Effector memory CD4-positive, alpha-beta T cell (primary cell): ENCODE results near the gene OTUD3.
"Not testable (repeated sequence)": the region's sequence is repeated elsewhere in the genome, so short reads cannot be mapped to it uniquely, and the experiment has no call there.

Experiments
- DNase-seq, 3 donors: peaks; one replicate each; pipeline ENCODE4 v3.0.0-alpha.2; 2020
- H3K27ac ChIP-seq: 2 replicates; pipeline ENCODE4 v1.7.0; 2013; ENCODE audit warnings: mild to moderate bottlenecking, low read length, moderate library complexity; ENCODE audit not compliant: insufficient read depth, poor library complexity, severe bottlenecking
- H3K27me3 ChIP-seq: replicated peaks from 2 replicates; pipeline ENCODE4 v1.7.0; 2013; ENCODE audit warnings: mild to moderate bottlenecking, low read length; ENCODE audit not compliant: insufficient read depth, control insufficient read depth, poor library complexity, severe bottlenecking
- H3K36me3 ChIP-seq: 2 replicates; pipeline ENCODE4 v1.7.0; 2013; ENCODE audit warnings: mild to moderate bottlenecking, low read length, moderate library complexity; ENCODE audit not compliant: control insufficient read depth, insufficient read depth
- H3K4me1 ChIP-seq: 2 replicates; pipeline ENCODE4 v1.7.0; 2013; ENCODE audit warnings: low read length, mild to moderate bottlenecking; ENCODE audit not compliant: control insufficient read depth, insufficient read depth, poor library complexity, severe bottlenecking
- H3K4me3 ChIP-seq: 2 replicates; pipeline ENCODE4 v1.7.0; 2013; ENCODE audit warnings: low read length, low read depth, mild to moderate bottlenecking; ENCODE audit not compliant: insufficient read depth, poor library complexity, severe bottlenecking
- H3K9me3 ChIP-seq: 2 replicates; pipeline ENCODE4 v1.7.0; 2013; ENCODE audit warnings: mild to moderate bottlenecking, low read length, moderate library complexity; ENCODE audit not compliant: control insufficient read depth
- total RNA-seq, 3 donors: gene quantifications; one replicate each; lab custom pipeline; 2026; lab: John Stamatoyannopoulos, UW

OTUD3 gene
- total RNA-seq, result 24.9 to 31.8 (median 27.0) reads per million in 3 donors

- Histone ChIP-seq H3K36me3 (peaks cover 2% of the 10 kb centered on the region), H3K4me3 (peak within 1 kb of the TSS; percentile 85), H3K4me1 (peaks cover 10% of the 10 kb centered on the region), H3K27me3 (no peaks in the 10 kb centered on the region), H3K27ac (peak within 1 kb of the TSS; percentile 75), H3K9me3 (no peaks in the 10 kb centered on the region)
- peak; percentile 90 to 93 (median 93) for DNase-seq
Observed at GRCh38 chr1:19882111-19883071, at the start of gene OTUD3. OTUD3 (plus strand) TSS chr1:19882395; CDS start chr1:19882514, 119 bp downstream.

- H3K36me3 ChIP-seq, result no peaks in the 10 kb centered on the region
- no peak overlapping the region for H3K27ac ChIP-seq
- H3K9me3 ChIP-seq, result no peaks in the 10 kb centered on the region
- no peak overlapping the region for H3K4me3 ChIP-seq
- no peak for DNase-seq
- H3K4me1 ChIP-seq, result no peaks in the 10 kb centered on the region
- H3K27me3 ChIP-seq, result peaks cover 4% of the 10 kb centered on the region
Observed at GRCh38 chr1:19835578-19835977, 46.6 kb upstream of the OTUD3 start.

DNA sequence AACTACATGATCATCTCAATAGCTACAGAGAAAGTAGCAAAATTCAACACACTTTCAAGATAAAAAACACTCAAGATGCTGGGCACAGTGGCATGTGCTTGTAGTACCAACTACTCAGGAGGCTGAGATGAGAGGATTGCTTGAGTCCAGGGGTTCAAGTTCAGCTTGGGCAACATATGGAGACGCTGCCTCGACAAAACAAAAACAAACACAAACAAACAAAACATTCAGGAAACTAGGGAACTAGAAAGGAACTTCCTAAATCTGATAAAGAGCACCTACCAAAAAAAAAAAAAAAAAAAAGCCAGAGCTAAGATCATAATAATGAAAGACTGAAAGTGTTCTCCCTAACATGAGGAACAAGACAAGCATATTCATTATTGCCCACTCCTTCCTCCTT is 44.3 kb upstream of the OTUD3 start:
- Histone ChIP-seq H3K36me3 (no peaks in the 10 kb centered on the region), H3K4me3 (no peak overlapping the region), H3K9me3 (no peaks in the 10 kb centered on the region), H3K27ac (no peak overlapping the region), H3K27me3 (no peaks in the 10 kb centered on the region), H3K4me1 (no peaks in the 10 kb centered on the region)
- no peak for DNase-seq

GRCh38 chr1:19840228-19840627 is 42.0 kb upstream of the OTUD3 start:
- Histone ChIP-seq H3K36me3 (no peaks in the 10 kb centered on the region), H3K27ac (no peak overlapping the region), H3K9me3 (no peaks in the 10 kb centered on the region), H3K4me1 (no peaks in the 10 kb centered on the region), H3K27me3 (no peaks in the 10 kb centered on the region), H3K4me3 (no peak overlapping the region)
- DNase-seq, result no peak

GRCh38 chr1:19844731-19845495 is 37.3 kb upstream of the OTUD3 start:
- no peaks in the 10 kb centered on the region for H3K36me3 ChIP-seq

DNA sequence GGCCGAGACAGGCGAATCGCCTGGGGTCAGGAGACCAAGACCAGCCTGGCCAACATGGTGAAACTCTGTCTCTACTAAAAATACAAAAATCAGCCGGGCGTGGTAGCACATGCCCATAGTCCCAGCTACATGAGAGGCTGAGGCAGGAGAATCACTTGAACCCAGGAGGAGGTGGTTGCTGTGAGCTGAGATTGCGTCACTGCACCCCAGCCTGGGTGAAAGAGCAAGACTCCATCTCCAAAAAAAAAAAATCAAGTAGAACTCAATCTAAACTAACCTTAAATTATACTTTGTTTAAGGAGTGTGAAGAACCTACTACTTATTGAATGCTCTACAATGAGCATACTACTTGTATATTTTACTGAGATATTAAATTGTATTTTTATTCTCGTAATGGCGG is 36.6 kb upstream of the OTUD3 start:
- Histone ChIP-seq H3K36me3 (no peaks in the 10 kb centered on the region), H3K4me1 (no peaks in the 10 kb centered on the region), H3K27me3 (no peaks in the 10 kb centered on the region), H3K9me3 (no peaks in the 10 kb centered on the region), H3K27ac (no peak overlapping the region), H3K4me3 (no peak overlapping the region)
- DNase-seq, result no peak

More at GRCh38 chr1:19844731-19845495, 37.3 kb upstream of the OTUD3 start:
- Histone ChIP-seq H3K4me3 (no peak overlapping the region), H3K9me3 (no peaks in the 10 kb centered on the region), H3K4me1 (no peaks in the 10 kb centered on the region), H3K27me3 (no peaks in the 10 kb centered on the region), H3K27ac (no peak overlapping the region)
- no peak for DNase-seq

- Histone ChIP-seq H3K27me3 (no peaks in the 10 kb centered on the region), H3K4me1 (no peaks in the 10 kb centered on the region), H3K9me3 (no peaks in the 10 kb centered on the region), H3K36me3 (no peaks in the 10 kb centered on the region), H3K27ac (no peak overlapping the region), H3K4me3 (no peak overlapping the region)
- no peak for DNase-seq
Observed at GRCh38 chr1:19846338-19846737, 35.9 kb upstream of the OTUD3 start.

DNA sequence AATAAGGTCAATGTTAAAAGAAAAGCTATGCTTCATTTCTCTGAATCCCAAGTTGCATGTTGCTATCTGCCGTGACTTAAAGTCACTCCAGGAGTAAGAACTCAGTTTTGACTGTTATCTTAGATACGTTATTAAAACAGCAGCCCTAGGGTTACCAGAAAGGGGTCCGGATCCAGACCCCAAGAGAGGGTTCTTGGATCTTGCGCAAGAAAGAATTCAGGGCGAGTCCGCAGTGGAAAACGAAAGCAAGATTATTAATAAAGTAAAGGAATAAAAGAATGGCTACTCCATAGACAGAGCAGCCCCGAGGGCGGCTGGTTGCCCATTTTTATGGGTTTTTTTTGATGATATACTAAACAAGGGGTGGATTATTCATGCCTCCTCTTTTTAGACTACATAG is 34.9 kb upstream of the OTUD3 start:
- not testable (repeated sequence) for H3K27me3 ChIP-seq, H3K9me3 ChIP-seq, H3K4me3 ChIP-seq, H3K4me1 ChIP-seq, H3K36me3 ChIP-seq, H3K27ac ChIP-seq, DNase-seq

- DNase-seq, H3K27ac ChIP-seq, H3K9me3 ChIP-seq, H3K4me3 ChIP-seq, H3K27me3 ChIP-seq, H3K36me3 ChIP-seq, H3K4me1 ChIP-seq: not testable (repeated sequence)
Observed at GRCh38 chr1:19849307-19849706, 32.9 kb upstream of the OTUD3 start.

- Histone ChIP-seq H3K36me3 (no peaks in the 10 kb centered on the region), H3K27me3 (no peaks in the 10 kb centered on the region), H3K27ac (no peak overlapping the region), H3K4me1 (no peaks in the 10 kb centered on the region), H3K9me3 (no peaks in the 10 kb centered on the region), H3K4me3 (no peak overlapping the region)
- DNase-seq, result no peak
Observed at GRCh38 chr1:19850214-19850613, 32.0 kb upstream of the OTUD3 start.
